Mucosa of descending colon (tissue), 3 donors: Measurements from ENCODE around the gene TMEM126A. TPM values are rescaled to one million over a fixed set of nuclear protein-coding genes. Genes with fewer than 3 reads are reported as not detected.

ENCODE experiments used
- ATAC-seq: fragments of 200-7000 bp; cut with Tn5 transposase; one replicate; pipeline ENCODE4 v1.9.1; 2020; ENCODE audit warnings: mild to moderate bottlenecking, moderate library complexity
- DNase-seq, 3 donors: peaks; one replicate each; pipeline ENCODE4 v3.0.0-alpha.2; 2020
- H3K36me3 ChIP-seq: fragments of 200-600 bp; one replicate; pipeline ENCODE4 v1.8.0; 2021; ENCODE audit warnings: low read depth, mild to moderate bottlenecking
- H3K4me1 ChIP-seq: fragments of 200-600 bp; one replicate; pipeline ENCODE4 v1.8.0; 2021; ENCODE audit warnings: low read depth, mild to moderate bottlenecking
- H3K4me3 ChIP-seq: fragments of 200-600 bp; one replicate; pipeline ENCODE4 v1.8.0; 2021; ENCODE audit warnings: mild to moderate bottlenecking
- H3K9me3 ChIP-seq: fragments of 200-600 bp; one replicate; pipeline ENCODE4 v1.8.0; 2021; ENCODE audit warnings: mild to moderate bottlenecking
- CTCF ChIP-seq: fragments of 200-600 bp; IDR thresholded peaks from one replicate; pipeline ENCODE4 v1.8.0; 2022; ENCODE audit warnings: antibody characterized with exemption, mild to moderate bottlenecking
- intact Hi-C, 2 donors: fragments of 100-400 bp; cut with DNase I in 1 of 2; cut with micrococcal nuclease in 1 of 2; formaldehyde crosslinking; loops; one replicate each; pipeline versions ENCODE4 v1.11.0 to v1.11.1; 2022; cut with DNase I, micrococcal nuclease
- total RNA-seq, 3 donors: library from RNA; stranded (reverse); fragmentation: NEBNext Ultra II Directional in 2 of 3; extraction: Animal tissue kit (Norgen Biotek cat#: 25700) in 2 of 3; gene quantifications; one replicate each; pipeline versions ENCODE4 v1.2.1 to v1.2.4, GENCODE V29; 2021 to 2023
- donor health status: DM: no; HTN: no; CAD: no; lungs with moderate emphysema.
- donor health status: DM: no; HTN: no; CAD: no.
- donor health status: DM: no; HTN: yes; CAD: no.

TMEM126A gene
- total RNA-seq, 3 donors from 2014 or later, result 18.8 to 25.8 (median 19.4) TPM

GRCh38 chr11:85685125-85685819, 37.5 kb downstream of the TMEM126A start:
- Histone ChIP-seq H3K9me3 (no peaks in the 10 kb centered on the region), H3K4me1 (no peaks in the 10 kb centered on the region), H3K4me3 (no peak overlapping the region), H3K36me3 (no peaks in the 10 kb centered on the region)
- intact Hi-C loops, result no loop called here
- ATAC-seq (peak; percentile 37), DNase-seq (peak in 2 of 3 donors; percentile 31 to 54)
- no peak for TF ChIP-seq CTCF

- no peak for TF ChIP-seq CTCF
- Histone ChIP-seq H3K9me3 (no peaks in the 10 kb centered on the region), H3K4me1 (no peaks in the 10 kb centered on the region), H3K4me3 (no peak within 1 kb of the TSS), H3K36me3 (no peaks in the 10 kb centered on the region)
- DNase-seq, result peak; percentile 45 to 66 (median 61)
- ATAC-seq, result peak; percentile 74
- intact Hi-C loops, result no loop called here
Observed at GRCh38 chr11:85685820-85686459, 38.2 kb downstream of the TMEM126A start, which contains the start of gene CCDC89. TSS of gene CCDC89 (minus strand) at chr11:85686195. CDS start at chr11:85686130, 65 bp downstream.

GRCh38 chr11:85694385-85694980, 46.7 kb downstream of the TMEM126A start:
- intact Hi-C loops, result no loop called here
- DNase-seq (peak in 1 of 3 donors; percentile 28), ATAC-seq (no peak)
- H3K4me1 ChIP-seq, result no peaks in the 10 kb centered on the region
- no peaks in the 10 kb centered on the region for H3K9me3 ChIP-seq
- H3K4me3 ChIP-seq, result no peak overlapping the region
- H3K36me3 ChIP-seq, result no peaks in the 10 kb centered on the region
- no peak for TF ChIP-seq CTCF

GRCh38 chr11:85695546-85695945, 47.8 kb downstream of the TMEM126A start:
- Histone ChIP-seq H3K4me1 (no peaks in the 10 kb centered on the region), H3K9me3 (no peaks in the 10 kb centered on the region), H3K36me3 (no peaks in the 10 kb centered on the region), H3K4me3 (no peak overlapping the region)
- DNase-seq (no peak), ATAC-seq (no peak)
- intact Hi-C loops, result no loop called here
- TF ChIP-seq CTCF, result no peak

GRCh38 chr11:85697747-85698146, 50.0 kb downstream of the TMEM126A start:
- no peak for TF ChIP-seq CTCF
- no peaks in the 10 kb centered on the region for H3K36me3 ChIP-seq
- DNase-seq, result no peak
- no peaks in the 10 kb centered on the region for H3K9me3 ChIP-seq
- intact Hi-C loops, result no loop called here
- ATAC-seq, result no peak
- no peaks in the 10 kb centered on the region for H3K4me1 ChIP-seq
- no peak overlapping the region for H3K4me3 ChIP-seq
